ENCODE measurements around the gene ENOX1. TPM values are rescaled to one million over a fixed set of nuclear protein-coding genes. Genes with fewer than 3 reads are reported as not detected.

Gene ENOX1
- total and polyA plus RNA-seq, 7 donors = 0.23 to 20.2 (median 11.1) TPM

- Histone ChIP-seq H3K27ac (peak overlapping the region in 1 of 4 donors; percentile 15), H3K4me1 (peaks cover 0 to 13% (median 10%) of the 10 kb centered on the region in 4 donors), H3K27me3 (no peaks in the 10 kb centered on the region), H3K36me3 (peaks cover 0 to 21% (median 0%) of the 10 kb centered on the region in 4 donors), H3K4me3 (no peak overlapping the region), H3K9me3 (no peaks in the 10 kb centered on the region)
- TF ChIP-seq CTCF (IDR thresholded peaks at IDR 0.05) (no peak), EP300 (IDR thresholded peaks at IDR 0.05) (no peak), POLR2A (IDR thresholded peaks at IDR 0.05) (no peak), POLR2AphosphoS5 (IDR thresholded peaks at IDR 0.05) (no peak)
- no peak for DNase-seq
- intact Hi-C loops (cut with DNase I) = no loop called here
- WGBS, 2 donors = 50 to 82% methylated on average over 4 of the region's 4 CpGs
Observed at GRCh38 chr13:43357564-43357963, 429.2 kb downstream of the ENOX1 start.

GRCh38 chr13:43356567-43356966 lies 430.2 kb downstream of the ENOX1 start:
- Histone ChIP-seq H3K9me3 (no peaks in the 10 kb centered on the region), H3K27ac (no peak overlapping the region), H3K36me3 (peaks cover 0 to 21% (median 0%) of the 10 kb centered on the region in 4 donors), H3K4me1 (peaks cover 0 to 6% (median 5%) of the 10 kb centered on the region in 4 donors), H3K27me3 (no peaks in the 10 kb centered on the region), H3K4me3 (no peak overlapping the region)
- TF ChIP-seq POLR2A (IDR thresholded peaks at IDR 0.05) (no peak), CTCF (IDR thresholded peaks at IDR 0.05) (no peak), POLR2AphosphoS5 (IDR thresholded peaks at IDR 0.05) (no peak), EP300 (IDR thresholded peaks at IDR 0.05) (no peak)
- no peak for DNase-seq
- 74 to 92% methylated on average over 5 of the region's 5 CpGs for WGBS, 2 donors
- intact Hi-C loops (cut with DNase I) = no loop called here

GRCh38 chr13:43355774-43356173 lies 431.0 kb downstream of the ENOX1 start:
- 93 to 97% methylated on average over 17 of the region's 17 CpGs for WGBS, 2 donors
- TF ChIP-seq CTCF (IDR thresholded peaks at IDR 0.05) = no peak
- H3K27ac ChIP-seq = no peak overlapping the region
- no peak overlapping the region for H3K4me3 ChIP-seq
- H3K9me3 ChIP-seq = no peaks in the 10 kb centered on the region
- intact Hi-C loops (cut with DNase I) = no loop called here
- H3K4me1 ChIP-seq = peaks cover 0 to 6% (median 0%) of the 10 kb centered on the region in 4 donors
- no peaks in the 10 kb centered on the region for H3K27me3 ChIP-seq
- peaks cover 0 to 21% (median 0%) of the 10 kb centered on the region in 4 donors for H3K36me3 ChIP-seq
- DNase-seq = no peak

- H3K36me3 ChIP-seq = peaks cover 0 to 21% (median 0%) of the 10 kb centered on the region in 4 donors
- DNase-seq = no peak
- TF ChIP-seq EP300 (IDR thresholded peaks at IDR 0.05) (no peak), CTCF (IDR thresholded peaks at IDR 0.05) (no peak), POLR2A (IDR thresholded peaks at IDR 0.05) (no peak), POLR2AphosphoS5 (IDR thresholded peaks at IDR 0.05) (no peak)
- H3K4me3 ChIP-seq = no peak overlapping the region
- no peaks in the 10 kb centered on the region for H3K9me3 ChIP-seq
- no peak overlapping the region for H3K27ac ChIP-seq
- no peaks in the 10 kb centered on the region for H3K27me3 ChIP-seq
- intact Hi-C loops (cut with DNase I) = no loop called here
- H3K4me1 ChIP-seq = peaks cover 0 to 6% (median 0%) of the 10 kb centered on the region in 4 donors
- 96 to 97% methylated on average over 3 of the region's 3 CpGs for WGBS, 2 donors
Observed at GRCh38 chr13:43354153-43354945, 432.4 kb downstream of the ENOX1 start.
